Endodermal cell (in vitro differentiated cells): ENCODE measurements around the gene ZNF319. TPM values are rescaled to one million over a fixed set of nuclear protein-coding genes. Genes with fewer than 3 reads are reported as not detected.
A peak's percentile ranks its signal among the peaks of the same experiment; 100 is the strongest.
"Not testable (repeated sequence)": the region's sequence is repeated elsewhere in the genome, so short reads cannot be mapped to it uniquely, and the experiment has no call there.

ENCODE experiments used
- DNase-seq: peaks from one replicate; pipeline ENCODE4 v3.0.0-alpha.2; 2017
- H3K27ac ChIP-seq: 2 replicates; pipeline ENCODE4 v1.5.1; 2013; ENCODE audit warnings: mild to moderate bottlenecking, low read depth, low read length, moderate library complexity
- H3K27me3 ChIP-seq: 2 replicates; pipeline ENCODE4 v1.6.1; 2013; ENCODE audit warnings: mild to moderate bottlenecking, low read length, moderate library complexity; ENCODE audit not compliant: insufficient read depth, control insufficient read depth, poor library complexity, severe bottlenecking
- H3K36me3 ChIP-seq: 2 replicates; pipeline ENCODE4 v1.7.0; 2013; ENCODE audit warnings: mild to moderate bottlenecking, low read length, moderate library complexity; ENCODE audit not compliant: control insufficient read depth, insufficient read depth
- H3K4me1 ChIP-seq: one replicate; pipeline ENCODE4 v1.7.0; 2013; ENCODE audit warnings: low read length; ENCODE audit not compliant: control insufficient read depth, insufficient read depth
- H3K4me3 ChIP-seq: 2 replicates; pipeline ENCODE4 v1.5.1; 2013; ENCODE audit warnings: mild to moderate bottlenecking, low read length, moderate library complexity
- H3K9ac ChIP-seq: 2 replicates; pipeline ENCODE4 v1.6.1; 2013; ENCODE audit warnings: mild to moderate bottlenecking, low read length, moderate library complexity; ENCODE audit not compliant: poor library complexity, severe bottlenecking; ENCODE audit errors: extremely low read depth
- H3K9me3 ChIP-seq: 2 replicates; pipeline ENCODE4 v1.6.1; 2013; ENCODE audit warnings: mild to moderate bottlenecking, low read length, moderate library complexity; ENCODE audit not compliant: control insufficient read depth
- H3K27ac Mint-ChIP-seq: 2 replicates; pipeline ENCODE4 v1.8.0; 2020; ENCODE audit warnings: mixed read lengths
- H3K27me3 Mint-ChIP-seq: 2 replicates; pipeline ENCODE4 v1.8.0; 2021; ENCODE audit warnings: mild to moderate bottlenecking, mixed read lengths; ENCODE audit not compliant: insufficient read depth
- H3K36me3 Mint-ChIP-seq: 2 replicates; pipeline ENCODE4 v1.8.0; 2020; ENCODE audit warnings: low read depth, mixed read lengths
- H3K4me1 Mint-ChIP-seq: 2 replicates; pipeline ENCODE4 v1.8.0; 2020; ENCODE audit warnings: mixed read lengths
- H3K4me3 Mint-ChIP-seq: 2 replicates; pipeline ENCODE4 v1.8.0; 2020; ENCODE audit warnings: mild to moderate bottlenecking, moderate library complexity, mixed read lengths
- H3K9me3 Mint-ChIP-seq: 2 replicates; pipeline ENCODE4 v1.8.0; 2020; ENCODE audit warnings: mild to moderate bottlenecking, mixed read lengths
- CTCF ChIP-seq: fragments of 200-600 bp; sonication (generic); conservative IDR thresholded peaks from 2 replicates; pipeline ENCODE4 v1.5.0; 2021; ENCODE audit warnings: antibody characterized with exemption, mild to moderate bottlenecking
- WGBS, 2 experiments: methylation state at CpG; one replicate each; pipeline versions ENCODE4 v1.1.5 to v1.1.7; 2013; ENCODE audit warnings: missing lambda C conversion rate in 2 of 2, mixed read lengths in 1 of 2; ENCODE audit not compliant: insufficient coverage in 1 of 2, insufficient read length in 1 of 2; 5-methylcytosine and 5-hydroxymethylcytosine counted together
- total RNA-seq, 2 donors: library from RNA; stranded (reverse); fragmentation: NEBNext Ultra II Directional in 1 of 2; extraction: Animal tissue kit (Norgen Biotek cat#: 25700) in 1 of 2; gene quantifications; 2 replicates in 1 of 2; 3 replicates in 1 of 2; pipeline ENCODE4 v1.2.1, GENCODE V29; 2021

ZNF319 gene
- total RNA-seq, 2 donors from 2014 or later: 9.8 to 10.8 TPM

GRCh38 chr16:57979006-57979585 lies 21.4 kb downstream of the ZNF319 start:
- 86 to 92% methylated on average over 9 to 11 of the region's 11 CpGs for WGBS, 2 experiments
- Mint-ChIP-seq H3K4me3 (no peak overlapping the region), H3K36me3 (no peaks in the 10 kb centered on the region), H3K27ac (no peak overlapping the region), H3K27me3 (peaks cover 6% of the 10 kb centered on the region), H3K4me1 (peaks cover 27% of the 10 kb centered on the region), H3K9me3 (no peaks in the 10 kb centered on the region)
- Histone ChIP-seq H3K4me3 (no peak overlapping the region), H3K9ac (no peak overlapping the region), H3K36me3 (no peaks in the 10 kb centered on the region), H3K27ac (no peak overlapping the region), H3K4me1 (peaks cover 7% of the 10 kb centered on the region), H3K27me3 (peaks cover 4% of the 10 kb centered on the region), H3K9me3 (no peaks in the 10 kb centered on the region)
- DNase-seq: no peak
- no peak for TF ChIP-seq CTCF

GRCh38 chr16:57978070-57978465 lies 22.4 kb downstream of the ZNF319 start:
- DNase-seq, H3K36me3 ChIP-seq, H3K9me3 Mint-ChIP-seq, H3K4me3 ChIP-seq, H3K4me3 Mint-ChIP-seq, H3K36me3 Mint-ChIP-seq, H3K27ac ChIP-seq, H3K9me3 ChIP-seq, H3K27me3 Mint-ChIP-seq, H3K27me3 ChIP-seq, H3K27ac Mint-ChIP-seq, H3K4me1 ChIP-seq, H3K9ac ChIP-seq: not testable (repeated sequence)
- 94 to 100% methylated on average over 1 to 2 of the region's 2 CpGs for WGBS, 2 experiments
- H3K4me1 Mint-ChIP-seq: peaks cover 27% of the 10 kb centered on the region

- no peaks in the 10 kb centered on the region for H3K9me3 ChIP-seq
- H3K36me3 Mint-ChIP-seq: no peaks in the 10 kb centered on the region
- no peak overlapping the region for H3K4me3 ChIP-seq
- H3K27me3 ChIP-seq: no peaks in the 10 kb centered on the region
- no peak for DNase-seq
- no peak overlapping the region for H3K27ac Mint-ChIP-seq
- no peaks in the 10 kb centered on the region for H3K9me3 Mint-ChIP-seq
- no peaks in the 10 kb centered on the region for H3K36me3 ChIP-seq
- H3K27ac ChIP-seq: no peak overlapping the region
- H3K9ac ChIP-seq: no peak overlapping the region
- H3K4me1 Mint-ChIP-seq: peaks cover 27% of the 10 kb centered on the region
- TF ChIP-seq CTCF: peak; percentile 65
- peaks cover 7% of the 10 kb centered on the region for H3K4me1 ChIP-seq
- no peak overlapping the region for H3K4me3 Mint-ChIP-seq
- whole genome bisulfite sequencing, 2 experiments: 88 to 94% methylated on average over 9 to 11 of the region's 12 CpGs
- H3K27me3 Mint-ChIP-seq: no peaks in the 10 kb centered on the region
Measured at GRCh38 chr16:57977418-57978069, 22.9 kb downstream of the ZNF319 start.
